ENCODE data around the gene DAP. TPM values are rescaled to one million over a fixed set of nuclear protein-coding genes. Genes with fewer than 3 reads are reported as not detected.
"Not testable (repeated sequence)": the region's sequence is repeated elsewhere in the genome, so short reads cannot be mapped to it uniquely, and the experiment has no call there.

DAP gene
- total and polyA plus RNA-seq, 2 donors, result 14.1 to 34.4 TPM

DNA sequence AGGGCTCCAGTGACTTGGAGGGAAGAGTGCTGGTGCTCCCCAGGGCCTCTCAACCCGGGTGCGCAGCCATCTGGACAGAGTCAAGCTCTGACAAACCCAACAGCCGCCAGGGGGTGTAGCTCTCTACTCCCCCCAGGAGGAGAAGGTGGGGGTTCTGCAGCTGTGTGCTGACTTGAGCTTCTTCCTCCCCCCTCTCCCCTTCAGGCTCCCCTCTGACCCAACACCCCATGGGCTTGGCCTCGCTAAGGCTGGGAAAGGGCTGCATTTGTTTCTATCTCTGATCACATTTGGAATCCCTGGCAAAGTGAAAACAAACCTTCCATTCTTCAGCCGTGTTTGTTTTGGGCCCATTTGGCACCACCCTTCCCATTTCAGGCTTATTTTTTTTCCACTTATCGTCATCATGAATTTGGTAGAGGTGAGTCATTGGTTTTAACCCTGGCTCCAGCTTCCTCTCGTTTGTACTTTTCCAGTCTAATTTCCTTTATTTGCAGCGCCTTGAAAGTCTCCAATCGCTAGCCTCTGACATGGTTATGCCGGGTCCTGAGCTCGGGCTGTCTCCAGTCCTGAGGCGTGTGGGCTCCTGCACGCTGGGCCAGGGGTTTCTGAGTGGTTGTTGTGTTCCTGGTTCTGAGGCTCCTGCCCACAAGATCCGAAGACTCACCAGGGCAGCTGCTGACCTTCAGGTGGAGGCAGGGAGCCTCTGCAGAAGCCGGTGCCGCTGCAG, 36.1 kb downstream of the DAP start:
- Histone ChIP-seq H3K36me3 (ENCODE audit: control insufficient read depth in 2 of 2, insufficient read depth in 2 of 2, low read length in 1 of 2) (peaks cover 2 to 13% of the 10 kb centered on the region in 2 donors), H3K27ac (ENCODE audit: low read depth in 1 of 2, low read length in 1 of 2) (no peak overlapping the region), H3K4me1 (ENCODE audit: control insufficient read depth in 2 of 2, insufficient read depth in 2 of 2, low read length in 2 of 2) (no peaks in the 10 kb centered on the region), H3K27me3 (ENCODE audit: control insufficient read depth in 2 of 2, insufficient read depth in 1 of 2, low read length in 1 of 2) (no peaks in the 10 kb centered on the region), H3K9me3 (ENCODE audit: control insufficient read depth in 2 of 2, insufficient read depth in 1 of 2, low read length in 1 of 2) (no peaks in the 10 kb centered on the region), H3K4me3 (ENCODE audit: low read length in 2 of 2) (no peak overlapping the region)
- WGBS, result 97% methylated on average over 16 of the region's 16 CpGs
- no peak for DNase-seq (ENCODE audit: low read depth in 6 of 9, low spot score in 9 of 9)

DNA sequence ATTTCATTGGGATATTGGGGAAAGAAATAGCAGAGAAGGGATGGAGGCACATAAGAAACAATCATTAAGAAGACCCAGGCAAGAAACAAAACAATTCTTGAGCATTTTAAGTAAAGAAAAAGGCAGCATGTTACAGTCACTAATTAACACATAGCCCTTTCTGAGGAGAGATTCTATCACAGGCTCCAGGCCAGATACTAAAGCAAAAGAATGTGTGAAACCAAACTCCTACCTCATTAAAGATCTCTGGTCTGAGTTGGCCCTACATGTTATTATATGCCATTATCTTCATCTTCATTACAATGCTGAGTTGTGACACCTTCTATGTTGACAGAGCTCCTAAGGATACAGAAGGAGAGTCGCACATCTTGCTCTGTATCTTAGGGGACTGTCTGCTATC, 37.5 kb downstream of the DAP start:
- Histone ChIP-seq H3K27me3 (ENCODE audit: control insufficient read depth in 2 of 2, insufficient read depth in 1 of 2, low read length in 1 of 2) (no peaks in the 10 kb centered on the region), H3K4me3 (ENCODE audit: low read length in 2 of 2) (no peak overlapping the region), H3K36me3 (ENCODE audit: control insufficient read depth in 2 of 2, insufficient read depth in 2 of 2, low read length in 1 of 2) (peaks cover 2 to 13% of the 10 kb centered on the region in 2 donors), H3K9me3 (ENCODE audit: control insufficient read depth in 2 of 2, insufficient read depth in 1 of 2, low read length in 1 of 2) (no peaks in the 10 kb centered on the region), H3K4me1 (ENCODE audit: control insufficient read depth in 2 of 2, insufficient read depth in 2 of 2, low read length in 2 of 2) (no peaks in the 10 kb centered on the region), H3K27ac (ENCODE audit: low read depth in 1 of 2, low read length in 1 of 2) (no peak overlapping the region)
- WGBS, result 100% methylated on average over 1 of the region's 1 CpG
- DNase-seq (ENCODE audit: low read depth in 6 of 9, low spot score in 9 of 9), result no peak

DNA sequence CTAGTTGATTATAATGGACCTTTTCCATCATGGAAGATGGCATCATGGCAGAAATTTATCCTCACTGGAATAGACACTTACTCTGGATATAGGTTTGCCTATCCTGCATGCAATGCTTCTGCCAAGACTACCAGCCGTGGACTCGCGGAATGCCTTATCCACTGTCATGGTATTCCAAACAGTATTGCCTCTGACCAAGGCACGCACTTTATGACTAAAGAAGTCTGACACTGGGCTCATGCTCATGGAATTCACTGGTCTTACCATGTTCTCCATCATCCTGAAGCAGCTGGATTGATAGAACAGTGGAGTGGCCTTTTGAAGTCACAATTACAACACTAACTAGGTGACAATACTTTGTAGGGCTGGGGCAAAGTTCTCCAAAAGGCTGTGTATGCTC, 40.3 kb downstream of the DAP start:
- H3K36me3 ChIP-seq (ENCODE audit: control insufficient read depth in 2 of 2, insufficient read depth in 2 of 2, low read length in 1 of 2); DNase-seq (ENCODE audit: low read depth in 6 of 9, low spot score in 9 of 9); H3K27me3 ChIP-seq (ENCODE audit: control insufficient read depth in 2 of 2, insufficient read depth in 1 of 2, low read length in 1 of 2); H3K27ac ChIP-seq (ENCODE audit: low read depth in 1 of 2, low read length in 1 of 2); H3K4me3 ChIP-seq (ENCODE audit: low read length in 2 of 2); H3K4me1 ChIP-seq (ENCODE audit: control insufficient read depth in 2 of 2, insufficient read depth in 2 of 2, low read length in 2 of 2); H3K9me3 ChIP-seq (ENCODE audit: control insufficient read depth in 2 of 2, insufficient read depth in 1 of 2, low read length in 1 of 2): not testable (repeated sequence)
- WGBS, result over 99% methylated on average over 4 of the region's 4 CpGs

DNA sequence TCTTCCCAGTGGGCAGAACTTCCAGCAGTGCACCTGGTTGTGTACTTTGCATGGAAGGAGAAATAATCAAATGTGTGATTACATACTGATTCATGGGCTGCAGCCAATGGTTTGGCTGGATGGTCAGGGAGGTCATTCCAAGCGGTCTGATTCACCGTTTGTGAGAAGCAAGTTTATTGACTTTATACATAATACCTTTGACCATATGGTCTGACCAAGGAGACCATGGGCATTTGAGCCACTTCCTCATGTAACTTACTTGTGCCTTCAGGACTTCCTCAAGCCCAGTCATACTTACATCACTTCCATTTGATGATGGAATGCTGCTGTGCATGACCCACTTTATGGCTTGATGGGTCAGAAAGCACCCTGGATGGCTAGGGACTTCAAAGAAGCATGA, 41.1 kb downstream of the DAP start:
- Histone ChIP-seq H3K4me1 (ENCODE audit: control insufficient read depth in 2 of 2, insufficient read depth in 2 of 2, low read length in 2 of 2) (no peaks in the 10 kb centered on the region), H3K9me3 (ENCODE audit: control insufficient read depth in 2 of 2, insufficient read depth in 1 of 2, low read length in 1 of 2) (no peaks in the 10 kb centered on the region), H3K36me3 (ENCODE audit: control insufficient read depth in 2 of 2, insufficient read depth in 2 of 2, low read length in 1 of 2) (peaks cover 6% of the 10 kb centered on the region in 2 donors), H3K4me3 (ENCODE audit: low read length in 2 of 2) (no peak overlapping the region), H3K27ac (ENCODE audit: low read depth in 1 of 2, low read length in 1 of 2) (no peak overlapping the region), H3K27me3 (ENCODE audit: control insufficient read depth in 2 of 2, insufficient read depth in 1 of 2, low read length in 1 of 2) (no peaks in the 10 kb centered on the region)
- WGBS, result over 99% methylated on average over 2 of the region's 2 CpGs
- no peak for DNase-seq (ENCODE audit: low read depth in 6 of 9, low spot score in 9 of 9)

DNA sequence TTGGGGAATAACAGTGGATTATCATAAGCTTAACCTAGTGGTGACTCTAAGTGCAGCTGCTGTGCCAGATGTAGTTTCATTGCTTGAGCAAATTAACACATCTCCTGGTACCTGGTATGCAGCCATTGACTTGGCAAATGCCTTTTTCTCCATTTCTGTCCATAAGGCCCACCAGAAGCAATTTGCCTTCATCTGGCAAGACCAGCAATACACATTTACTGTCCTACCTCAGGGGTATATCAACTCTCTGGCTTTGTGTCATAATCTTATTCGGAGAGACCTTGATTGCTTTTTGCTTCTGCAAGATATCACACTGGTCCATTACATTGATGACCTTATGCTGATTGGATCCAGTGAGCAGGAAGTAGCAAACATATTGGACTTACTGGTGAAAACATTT, 42.4 kb downstream of the DAP start:
- 100% methylated on average over 1 of the region's 1 CpG for WGBS
- H3K4me3 ChIP-seq (ENCODE audit: low read length in 2 of 2); H3K27me3 ChIP-seq (ENCODE audit: control insufficient read depth in 2 of 2, insufficient read depth in 1 of 2, low read length in 1 of 2); DNase-seq (ENCODE audit: low read depth in 6 of 9, low spot score in 9 of 9); H3K9me3 ChIP-seq (ENCODE audit: control insufficient read depth in 2 of 2, insufficient read depth in 1 of 2, low read length in 1 of 2); H3K4me1 ChIP-seq (ENCODE audit: control insufficient read depth in 2 of 2, insufficient read depth in 2 of 2, low read length in 2 of 2); H3K36me3 ChIP-seq (ENCODE audit: control insufficient read depth in 2 of 2, insufficient read depth in 2 of 2, low read length in 1 of 2); H3K27ac ChIP-seq (ENCODE audit: low read depth in 1 of 2, low read length in 1 of 2): not testable (repeated sequence)

DNA sequence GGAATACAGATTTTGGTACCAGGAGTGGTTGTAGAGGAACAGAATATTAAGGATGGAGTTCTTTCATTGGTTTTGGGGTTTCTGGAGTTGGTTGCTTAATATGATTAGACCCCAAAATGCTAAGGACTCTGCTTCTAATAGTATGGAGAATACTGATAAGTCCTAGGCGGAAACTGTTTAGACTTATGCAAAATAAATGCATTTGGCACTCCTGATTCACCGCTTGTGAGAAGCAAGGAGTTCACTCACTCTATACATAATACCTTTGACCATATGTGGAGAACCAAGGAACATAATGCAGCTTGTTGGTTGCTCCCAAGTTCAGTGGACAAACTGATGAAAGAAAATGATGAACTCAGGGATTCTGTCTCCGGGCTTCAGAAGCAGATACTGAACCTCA, 44.2 kb downstream of the DAP start:
- not testable (repeated sequence) for H3K36me3 ChIP-seq (ENCODE audit: control insufficient read depth in 2 of 2, insufficient read depth in 2 of 2, low read length in 1 of 2); H3K9me3 ChIP-seq (ENCODE audit: control insufficient read depth in 2 of 2, insufficient read depth in 1 of 2, low read length in 1 of 2); DNase-seq (ENCODE audit: low read depth in 6 of 9, low spot score in 9 of 9); H3K4me3 ChIP-seq (ENCODE audit: low read length in 2 of 2); H3K27ac ChIP-seq (ENCODE audit: low read depth in 1 of 2, low read length in 1 of 2); H3K4me1 ChIP-seq (ENCODE audit: control insufficient read depth in 2 of 2, insufficient read depth in 2 of 2, low read length in 2 of 2); H3K27me3 ChIP-seq (ENCODE audit: control insufficient read depth in 2 of 2, insufficient read depth in 1 of 2, low read length in 1 of 2)
- over 99% methylated on average over 3 of the region's 3 CpGs for WGBS

DNA sequence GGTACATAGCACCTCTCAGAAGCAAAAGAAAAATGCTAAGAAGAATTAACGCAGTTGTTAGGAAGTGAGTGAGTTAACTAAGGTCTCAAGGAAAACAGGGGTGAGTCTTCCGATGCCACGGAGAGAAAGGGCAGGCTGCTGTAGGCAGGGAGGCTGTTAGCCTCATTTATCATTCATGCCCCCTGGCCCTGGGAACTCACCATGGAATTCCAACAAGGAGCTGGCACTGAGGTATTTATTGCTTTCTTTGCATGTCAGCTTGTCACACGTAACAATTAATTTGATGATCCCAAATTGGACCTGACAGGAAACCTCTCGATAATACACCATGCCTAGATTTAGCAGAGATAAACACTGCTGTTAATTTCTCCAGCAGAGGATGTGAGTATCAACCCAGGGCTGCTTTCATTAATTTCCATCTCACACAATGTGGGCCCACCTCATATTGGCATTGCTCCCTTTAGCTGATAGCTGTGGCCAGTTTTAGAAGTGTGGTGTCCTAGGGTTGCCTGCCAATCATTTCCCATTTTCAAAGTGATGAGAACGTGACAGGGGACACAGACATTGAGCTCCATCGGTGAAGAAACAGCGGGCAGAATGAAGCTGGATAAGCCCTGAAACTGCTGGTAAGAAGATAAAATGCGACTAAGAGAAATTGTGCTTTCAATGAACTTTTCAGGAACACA, 45.3 kb downstream of the DAP start:
- DNase-seq (ENCODE audit: low read depth in 6 of 9, low spot score in 9 of 9), result no peak
- no peak overlapping the region for H3K4me3 ChIP-seq (ENCODE audit: low read length in 2 of 2)
- no peak overlapping the region for H3K27ac ChIP-seq (ENCODE audit: low read depth in 1 of 2, low read length in 1 of 2)
- no peaks in the 10 kb centered on the region for H3K9me3 ChIP-seq (ENCODE audit: control insufficient read depth in 2 of 2, insufficient read depth in 1 of 2, low read length in 1 of 2)
- H3K27me3 ChIP-seq (ENCODE audit: control insufficient read depth in 2 of 2, insufficient read depth in 1 of 2, low read length in 1 of 2), result no peaks in the 10 kb centered on the region
- peaks cover 7 to 8% of the 10 kb centered on the region in 2 donors for H3K36me3 ChIP-seq (ENCODE audit: control insufficient read depth in 2 of 2, insufficient read depth in 2 of 2, low read length in 1 of 2)
- no peaks in the 10 kb centered on the region for H3K4me1 ChIP-seq (ENCODE audit: control insufficient read depth in 2 of 2, insufficient read depth in 2 of 2, low read length in 2 of 2)
- 97% methylated on average over 9 of the region's 9 CpGs for WGBS

DNA sequence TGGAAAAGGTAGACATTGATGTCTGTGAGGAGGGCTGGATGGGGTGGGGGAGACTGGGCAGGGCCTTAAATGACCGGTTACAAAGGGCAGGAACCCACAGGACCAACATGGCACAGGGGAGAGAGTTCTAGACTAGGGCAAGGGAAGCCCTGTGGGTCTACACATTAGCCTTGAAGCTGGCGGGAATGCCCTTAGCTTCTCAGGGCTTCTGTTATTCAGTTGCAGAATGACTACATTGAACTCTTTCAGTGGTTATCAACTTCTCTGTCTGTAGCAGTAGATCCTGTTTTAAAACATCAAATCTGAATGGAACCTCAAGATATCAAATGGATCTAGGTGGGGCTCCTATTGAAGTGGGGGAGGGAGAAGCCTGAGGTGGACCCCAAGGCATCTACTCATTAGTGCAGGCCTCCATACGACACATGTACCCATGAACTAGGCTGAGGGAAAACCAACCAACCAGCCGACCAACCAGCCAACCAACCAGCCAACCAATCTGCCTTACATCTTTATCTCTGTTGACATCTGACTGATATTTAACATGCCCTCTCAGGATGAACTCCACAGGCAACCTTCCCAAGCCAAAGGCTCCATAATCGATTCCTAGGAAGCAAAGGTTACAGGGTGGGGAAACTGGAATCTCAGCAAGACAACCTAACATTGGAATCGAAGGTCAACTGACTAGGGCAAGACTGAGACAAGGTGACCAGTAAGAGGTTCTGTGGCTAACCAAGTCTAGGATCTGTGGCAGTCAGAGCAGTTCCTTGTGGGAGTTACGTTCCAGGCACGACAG, 48.3 kb downstream of the DAP start:
- peaks cover 7 to 11% of the 10 kb centered on the region in 2 donors for H3K36me3 ChIP-seq (ENCODE audit: control insufficient read depth in 2 of 2, insufficient read depth in 2 of 2, low read length in 1 of 2)
- H3K4me3 ChIP-seq (ENCODE audit: low read length in 2 of 2), result no peak overlapping the region
- no peaks in the 10 kb centered on the region for H3K4me1 ChIP-seq (ENCODE audit: control insufficient read depth in 2 of 2, insufficient read depth in 2 of 2, low read length in 2 of 2)
- DNase-seq (ENCODE audit: low read depth in 6 of 9, low spot score in 9 of 9), result no peak
- no peak overlapping the region for H3K27ac ChIP-seq (ENCODE audit: low read depth in 1 of 2, low read length in 1 of 2)
- no peaks in the 10 kb centered on the region for H3K9me3 ChIP-seq (ENCODE audit: control insufficient read depth in 2 of 2, insufficient read depth in 1 of 2, low read length in 1 of 2)
- H3K27me3 ChIP-seq (ENCODE audit: control insufficient read depth in 2 of 2, insufficient read depth in 1 of 2, low read length in 1 of 2), result no peaks in the 10 kb centered on the region
- 97% methylated on average over 8 of the region's 8 CpGs for WGBS

DNA sequence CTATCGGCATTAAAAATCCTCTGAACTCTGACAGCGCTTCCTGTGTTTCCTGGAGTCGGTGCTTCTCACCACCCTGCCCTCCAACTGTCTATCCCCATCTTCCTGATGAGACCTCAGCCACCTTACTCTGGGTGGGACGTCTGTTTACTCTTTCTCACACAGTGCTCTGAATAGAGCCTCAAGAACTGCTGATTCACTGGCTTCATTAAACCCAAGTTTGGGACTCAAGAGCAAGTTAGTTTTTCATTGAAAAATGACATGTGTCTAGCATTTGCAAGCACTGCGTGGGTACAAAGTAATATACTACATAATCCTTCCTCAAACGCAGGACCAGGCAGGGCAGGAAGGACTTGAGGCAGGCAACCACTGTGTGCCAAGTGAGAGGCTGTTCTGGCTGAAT, 49.5 kb downstream of the DAP start:
- Histone ChIP-seq H3K4me1 (ENCODE audit: control insufficient read depth in 2 of 2, insufficient read depth in 2 of 2, low read length in 2 of 2) (no peaks in the 10 kb centered on the region), H3K36me3 (ENCODE audit: control insufficient read depth in 2 of 2, insufficient read depth in 2 of 2, low read length in 1 of 2) (peaks cover 7 to 11% of the 10 kb centered on the region in 2 donors), H3K27ac (ENCODE audit: low read depth in 1 of 2, low read length in 1 of 2) (no peak overlapping the region), H3K9me3 (ENCODE audit: control insufficient read depth in 2 of 2, insufficient read depth in 1 of 2, low read length in 1 of 2) (no peaks in the 10 kb centered on the region), H3K4me3 (ENCODE audit: low read length in 2 of 2) (no peak overlapping the region), H3K27me3 (ENCODE audit: control insufficient read depth in 2 of 2, insufficient read depth in 1 of 2, low read length in 1 of 2) (no peaks in the 10 kb centered on the region)
- 91% methylated on average over 6 of the region's 6 CpGs for WGBS
- no peak for DNase-seq (ENCODE audit: low read depth in 6 of 9, low spot score in 9 of 9)

Data from thymus (tissue), 11 donors.